ENCODE results near the gene ST3GAL4. TPM values are rescaled to one million over a fixed set of nuclear protein-coding genes. Genes with fewer than 3 reads are reported as not detected.

The ST3GAL4 gene
- total and polyA plus RNA-seq, 2 of the 8 experiments (the other 6 are each of a cell fraction or from before 2014, with no cell fraction given), result 15.6 to 20.0 TPM

DNA sequence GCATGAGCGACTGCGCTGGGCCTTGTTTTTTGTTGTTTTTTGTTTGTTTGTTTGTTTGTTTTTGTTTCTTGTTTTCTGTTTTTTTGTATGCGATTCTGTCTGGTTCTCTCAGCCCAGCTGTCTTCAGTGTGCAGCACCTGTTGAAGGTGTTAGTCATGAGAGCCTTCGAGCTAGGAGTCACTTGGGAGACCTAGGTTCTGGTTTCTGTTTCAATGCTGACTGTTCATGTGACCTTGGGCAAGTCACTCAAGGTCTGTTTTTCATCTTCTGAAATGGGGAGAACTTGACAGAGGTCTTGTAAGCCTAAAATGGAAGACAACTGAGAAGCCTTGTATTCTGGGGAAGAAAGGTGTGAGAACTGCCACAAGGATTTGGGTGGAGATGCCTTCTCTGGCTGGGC lies 49.8 kb upstream of the ST3GAL4 start:
- no peak overlapping the region for H2BK120ac ChIP-seq (replicated peaks; ENCODE audit: low read depth, low read length)
- ChIA-PET POLR2A (ENCODE audit: partially characterized antibody) (interaction anchor here (2.8 kb wide), 1 partner anchor 111 kb away, joined by 7 read pairs; no protein-coding TSS in a partner anchor), CTCF (ENCODE audit: partially characterized antibody) (interaction anchor here (1.6 to 2.7 kb wide), 3 partner anchors 12 to 112 kb away, joined by 3 to 17 read pairs (median 9); no protein-coding TSS in a partner anchor)
- FAIRE-seq (no peak), DNase-seq (ENCODE audit: low read depth in 1 of 2, low spot score in 2 of 2) (no peak)
- no peak overlapping the region for H2BK15ac ChIP-seq (ENCODE audit: low read length)
- H2AK5ac ChIP-seq (ENCODE audit: low read depth, low read length), result no peak overlapping the region
- WGBS, 2 experiments (ENCODE audit: extremely low coverage in 1 of 2, insufficient coverage in 1 of 2, insufficient read length in 1 of 2, insufficient replicate concordance in 2 of 2, low coverage in 1 of 2, low lambda C conversion rate in 2 of 2, missing lambda C conversion rate in 1 of 2), result 95% methylated on average over 4 of the region's 4 CpGs; no CpG with 5 or more reads in 1 of the 2 experiments
- H3K27ac ChIP-seq (ENCODE audit: low read depth, low read length), result no peak overlapping the region
- no peak overlapping the region for H4K91ac ChIP-seq (replicated peaks; ENCODE audit: insufficient read length, low read length)
- H2BK5ac ChIP-seq (ENCODE audit: low read depth, low read length), result no peak overlapping the region
- no peaks in the 10 kb centered on the region for H3K9me3 ChIP-seq (ENCODE audit: insufficient read depth in 2 of 2, low read depth in 1 of 2, low read length in 1 of 2)
- no peak overlapping the region for H3K14ac ChIP-seq (ENCODE audit: insufficient read length)
- no peak overlapping the region for H3K4me2 ChIP-seq (ENCODE audit: insufficient read depth in 1 of 2, low read depth in 2 of 2, low read length in 2 of 2)
- H3K9ac ChIP-seq (replicated peaks in 1 of 4; ENCODE audit: extremely low read depth in 1 of 4, low read depth in 3 of 4, low read length in 3 of 4), result no peak overlapping the region
- H3K18ac ChIP-seq (ENCODE audit: extremely low read depth, low read length), result no peak overlapping the region
- H3K56ac ChIP-seq (replicated peaks; ENCODE audit: insufficient read length, low read depth, low read length), result no peak overlapping the region
- no peak overlapping the region for H2AFZ ChIP-seq (ENCODE audit: low read length)
- H3K79me2 ChIP-seq (ENCODE audit: control insufficient read depth in 1 of 2, insufficient read depth in 2 of 2, low read length in 2 of 2), result peaks cover 0 to 10% of the 10 kb centered on the region in 2 experiments; a peak in 2 of 4 replicates
- H3K36me3 ChIP-seq (ENCODE audit: control insufficient read depth in 2 of 4, insufficient read depth in 4 of 4, low read length in 3 of 4), result peaks cover 0 to 5% (median 2%) of the 10 kb centered on the region in 4 experiments; a peak in 2 of 8 replicates
- no peak overlapping the region for H4K5ac ChIP-seq (ENCODE audit: insufficient read length, low read depth, low read length)
- H3K4me1 ChIP-seq (replicated peaks in 1 of 4; ENCODE audit: control insufficient read depth in 3 of 4, insufficient read depth in 4 of 4, low read length in 3 of 4), result peaks cover 0 to 5% (median 2%) of the 10 kb centered on the region in 4 experiments; a peak in 4 of 7 replicates
- no peak overlapping the region for H2BK12ac ChIP-seq (ENCODE audit: low read depth, low read length)
- H2BK20ac ChIP-seq (ENCODE audit: low read length), result no peak overlapping the region
- H4K20me1 ChIP-seq (replicated peaks in 1 of 2; ENCODE audit: control insufficient read depth in 1 of 2, insufficient read depth in 2 of 2, low read length in 2 of 2), result no peaks in the 10 kb centered on the region
- H3K4ac ChIP-seq (replicated peaks; ENCODE audit: insufficient read length, low read depth, low read length), result no peak overlapping the region
- H3K23ac ChIP-seq (ENCODE audit: insufficient read length), result no peak overlapping the region
- H3K23me2 ChIP-seq (ENCODE audit: low read depth, low read length), result peaks cover 3% of the 10 kb centered on the region
- H4K8ac ChIP-seq (ENCODE audit: extremely low read depth, insufficient read depth, low read length), result no peak overlapping the region
- H3K4me3 ChIP-seq (ENCODE audit: extremely low read depth in 1 of 4, insufficient read depth in 2 of 4, low read depth in 3 of 4, low read length in 4 of 4), result no peak overlapping the region
- peaks cover 2% of the 10 kb centered on the region; the same call in 1 of the 2 replicates for H3K79me1 ChIP-seq (ENCODE audit: low read depth, low read length)
- H3K27me3 ChIP-seq (replicated peaks in 1 of 4; ENCODE audit: control insufficient read depth in 3 of 4, extremely low read depth in 1 of 4, insufficient read depth in 3 of 4, low read length in 3 of 4), result no peaks in the 10 kb centered on the region
- TF ChIP-seq NRF1 (IDR thresholded peaks at IDR 0.05; ENCODE audit: low read depth, low read length) (no peak), KDM4A (IDR thresholded peaks at IDR 0.05; ENCODE audit: low read depth, low read length, severe bottlenecking) (no peak), SIX5 (IDR thresholded peaks at IDR 0.05; ENCODE audit: low read depth, low read length) (no peak), SIRT6 (IDR thresholded peaks at IDR 0.05; ENCODE audit: low read length) (no peak), EGR1 (IDR thresholded peaks at IDR 0.05; ENCODE audit: borderline replicate concordance, low read depth, low read length) (no peak), CBX8 (IDR thresholded peaks at IDR 0.05; ENCODE audit: borderline replicate concordance, low read depth, low read length) (no peak), CEBPB (IDR thresholded peaks at IDR 0.05; ENCODE audit: low read depth, low read length) (no peak), POU5F1 (IDR thresholded peaks at IDR 0.05; ENCODE audit: low read depth, low read length) (no peak), RXRA (IDR thresholded peaks at IDR 0.05; ENCODE audit: insufficient read depth, low read depth, low read length) (no peak)
- TF ChIP-seq, protein P1, sequence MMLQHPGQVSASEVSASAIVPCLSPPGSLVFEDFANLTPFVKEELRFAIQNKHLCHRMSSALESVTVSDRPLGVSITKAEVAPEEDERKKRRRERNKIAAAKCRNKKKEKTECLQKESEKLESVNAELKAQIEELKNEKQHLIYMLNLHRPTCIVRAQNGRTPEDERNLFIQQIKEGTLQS (IDR thresholded peaks at IDR 0.05; ENCODE audit: insufficient read depth, low read depth, low read length), result no peak
- TF ChIP-seq, protein P2, sequence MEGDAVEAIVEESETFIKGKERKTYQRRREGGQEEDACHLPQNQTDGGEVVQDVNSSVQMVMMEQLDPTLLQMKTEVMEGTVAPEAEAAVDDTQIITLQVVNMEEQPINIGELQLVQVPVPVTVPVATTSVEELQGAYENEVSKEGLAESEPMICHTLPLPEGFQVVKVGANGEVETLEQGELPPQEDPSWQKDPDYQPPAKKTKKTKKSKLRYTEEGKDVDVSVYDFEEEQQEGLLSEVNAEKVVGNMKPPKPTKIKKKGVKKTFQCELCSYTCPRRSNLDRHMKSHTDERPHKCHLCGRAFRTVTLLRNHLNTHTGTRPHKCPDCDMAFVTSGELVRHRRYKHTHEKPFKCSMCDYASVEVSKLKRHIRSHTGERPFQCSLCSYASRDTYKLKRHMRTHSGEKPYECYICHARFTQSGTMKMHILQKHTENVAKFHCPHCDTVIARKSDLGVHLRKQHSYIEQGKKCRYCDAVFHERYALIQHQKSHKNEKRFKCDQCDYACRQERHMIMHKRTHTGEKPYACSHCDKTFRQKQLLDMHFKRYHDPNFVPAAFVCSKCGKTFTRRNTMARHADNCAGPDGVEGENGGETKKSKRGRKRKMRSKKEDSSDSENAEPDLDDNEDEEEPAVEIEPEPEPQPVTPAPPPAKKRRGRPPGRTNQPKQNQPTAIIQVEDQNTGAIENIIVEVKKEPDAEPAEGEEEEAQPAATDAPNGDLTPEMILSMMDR (IDR thresholded peaks at IDR 0.05; ENCODE audit: control extremely low read depth in 1 of 3, insufficient read depth in 1 of 3, low read depth in 1 of 3, low read length in 3 of 3), result no peak
